ENCODE data around the gene MYO7B.

MYO7B gene

DNA sequence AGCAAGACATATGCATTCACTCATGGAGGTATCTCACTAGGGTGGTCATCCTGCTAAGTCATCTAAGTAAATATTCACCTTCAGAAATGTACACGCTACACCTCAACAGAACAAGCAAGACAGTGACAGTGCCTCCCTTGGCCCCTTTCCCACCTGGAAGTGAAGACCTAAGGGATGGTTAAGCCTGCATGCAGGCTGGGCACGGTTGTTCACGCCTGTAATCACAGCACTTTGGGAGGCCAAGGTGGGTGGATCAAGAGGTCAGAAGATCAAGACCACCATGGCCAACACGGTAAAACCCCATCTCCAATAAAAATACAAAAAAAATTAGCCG, 135.4 kb downstream of the MYO7B start:
- TF ChIP-seq, protein P1, sequence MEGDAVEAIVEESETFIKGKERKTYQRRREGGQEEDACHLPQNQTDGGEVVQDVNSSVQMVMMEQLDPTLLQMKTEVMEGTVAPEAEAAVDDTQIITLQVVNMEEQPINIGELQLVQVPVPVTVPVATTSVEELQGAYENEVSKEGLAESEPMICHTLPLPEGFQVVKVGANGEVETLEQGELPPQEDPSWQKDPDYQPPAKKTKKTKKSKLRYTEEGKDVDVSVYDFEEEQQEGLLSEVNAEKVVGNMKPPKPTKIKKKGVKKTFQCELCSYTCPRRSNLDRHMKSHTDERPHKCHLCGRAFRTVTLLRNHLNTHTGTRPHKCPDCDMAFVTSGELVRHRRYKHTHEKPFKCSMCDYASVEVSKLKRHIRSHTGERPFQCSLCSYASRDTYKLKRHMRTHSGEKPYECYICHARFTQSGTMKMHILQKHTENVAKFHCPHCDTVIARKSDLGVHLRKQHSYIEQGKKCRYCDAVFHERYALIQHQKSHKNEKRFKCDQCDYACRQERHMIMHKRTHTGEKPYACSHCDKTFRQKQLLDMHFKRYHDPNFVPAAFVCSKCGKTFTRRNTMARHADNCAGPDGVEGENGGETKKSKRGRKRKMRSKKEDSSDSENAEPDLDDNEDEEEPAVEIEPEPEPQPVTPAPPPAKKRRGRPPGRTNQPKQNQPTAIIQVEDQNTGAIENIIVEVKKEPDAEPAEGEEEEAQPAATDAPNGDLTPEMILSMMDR (IDR thresholded peaks at IDR 0.05; ENCODE audit: control insufficient read depth, extremely low read depth, insufficient read depth): no peak
- DNase-seq (ENCODE audit: low read depth): no peak
- no peak overlapping the region for H3K4me3 ChIP-seq (ENCODE audit: low read depth, low read length)

GRCh38 chr2:127671557-127672302, 136.2 kb downstream of the MYO7B start:
- H3K4me3 ChIP-seq (ENCODE audit: low read depth, low read length): no peak overlapping the region
- DNase-seq (ENCODE audit: low read depth): no peak
- TF ChIP-seq, protein P1 (IDR thresholded peaks at IDR 0.05; ENCODE audit: control insufficient read depth, extremely low read depth, insufficient read depth): no peak

- TF ChIP-seq, protein P1 (IDR thresholded peaks at IDR 0.05; ENCODE audit: control insufficient read depth, extremely low read depth, insufficient read depth): no peak
- no peak for DNase-seq (ENCODE audit: low read depth)
- H3K4me3 ChIP-seq (ENCODE audit: low read depth, low read length): no peak overlapping the region
Measured at GRCh38 chr2:127672341-127673224, 137.1 kb downstream of the MYO7B start.

GRCh38 chr2:127673291-127674069, 138.0 kb downstream of the MYO7B start:
- TF ChIP-seq, protein P1 (IDR thresholded peaks at IDR 0.05; ENCODE audit: control insufficient read depth, extremely low read depth, insufficient read depth): no peak
- no peak overlapping the region for H3K4me3 ChIP-seq (ENCODE audit: low read depth, low read length)
- DNase-seq (ENCODE audit: low read depth): no peak

GRCh38 chr2:127674241-127675209, 139.0 kb downstream of the MYO7B start:
- H3K4me3 ChIP-seq (ENCODE audit: low read depth, low read length): no peak overlapping the region
- TF ChIP-seq, protein P1 (IDR thresholded peaks at IDR 0.05; ENCODE audit: control insufficient read depth, extremely low read depth, insufficient read depth): no peak
- no peak for DNase-seq (ENCODE audit: low read depth)

All from LNCaP clone FGC (cell line).